Adrenal gland (tissue), 12 donors: ENCODE results near the gene PHETA1. TPM values are rescaled to one million over a fixed set of nuclear protein-coding genes. Genes with fewer than 3 reads are reported as not detected.
A peak's percentile ranks its signal among the peaks of the same experiment; 100 is the strongest.
"Not testable (repeated sequence)": the region's sequence is repeated elsewhere in the genome, so short reads cannot be mapped to it uniquely, and the experiment has no call there.

Experiments used
- DNase-seq, 7 donors: peaks; one replicate each; pipeline ENCODE4 v3.0.0-alpha.2; 2019 to 2020
- H3K27ac ChIP-seq, 5 donors: fragments of 200-600 bp; sonication (generic) in 4 of 5; 1 replicate in 3 of 5; 2 replicates in 2 of 5; pipeline versions ENCODE4 v1.5.1 to v1.8.0; 2016 to 2020; ENCODE audit warnings: mild to moderate bottlenecking in 1 of 5
- H3K27me3 ChIP-seq: fragments of 200-600 bp; 2 replicates; pipeline ENCODE4 v1.8.0; 2021
- H3K36me3 ChIP-seq, 2 donors: fragments of 200-600 bp; replicated peaks in 1 of 2; 1 replicate in 1 of 2; 2 replicates in 1 of 2; pipeline versions ENCODE4 v1.5.1 to v1.8.0; 2018 to 2022
- H3K4me1 ChIP-seq, 2 donors: fragments of 200-600 bp; replicated peaks in 1 of 2; 1 replicate in 1 of 2; 2 replicates in 1 of 2; pipeline versions ENCODE4 v1.5.1 to v1.8.0; 2018 to 2021
- H3K4me3 ChIP-seq, 4 donors: fragments of 200-600 bp; sonication (generic) in 3 of 4; one replicate each; pipeline ENCODE4 v1.5.1; 2016 to 2018
- H3K9me3 ChIP-seq, 3 donors: fragments of 200-600 bp; sonication (generic) in 1 of 3; replicated peaks in 1 of 3; 1 replicate in 2 of 3; 2 replicates in 1 of 3; pipeline versions ENCODE4 v1.5.1 to v1.8.0; 2016 to 2021
- POLR2A ChIP-seq, 2 donors: fragments of 450-650 bp; IDR thresholded peaks; one replicate each; pipeline ENCODE4 v1.6.1; 2017; ENCODE audit warnings: antibody characterized with exemption in 2 of 2, mild to moderate bottlenecking in 2 of 2, moderate library complexity in 1 of 2
- WGBS, 4 donors: extraction: QIAGEN DNeasy Blood & Tissue Kit in 2 of 4; methylation state at CpG; one replicate each; pipeline versions ENCODE4 v1.1.5 to v1.1.7; 2013 to 2017; 5-methylcytosine and 5-hydroxymethylcytosine counted together
- intact Hi-C, 2 donors: fragments of 100-400 bp; cut with DNase I; formaldehyde crosslinking; loops; one replicate each; pipeline versions ENCODE4 v1.14.1 to v1.15.0; 2022 to 2023
- polyA plus RNA-seq, 3 donors: library from polyadenylated mRNA; stranded (reverse); fragments of 200-250 nt in 2 of 3; fragments of 350-450 nt in 1 of 3; fragmentation: Illumina TruSeq in 1 of 3; extraction: RNeasy Lipid Tissue Mini Kit (QIAGEN cat#74804) in 1 of 3; gene quantifications; one replicate each; pipeline ENCODE4 v1.2.3, GENCODE V29; 2013 to 2014
- total RNA-seq, 9 donors: library from RNA; depleted of rRNA in 4 of 9; stranded (reverse); fragments of >200 nt in 4 of 9; fragments of 120-200 nt in 1 of 9; fragmentation: NEBNext Ultra II Directional in 1 of 9; extraction: Animal tissue kit (Norgen Biotek cat#: 25700) in 1 of 9; gene quantifications; one replicate each; pipeline versions ENCODE4 v1.1.0 to v1.2.4, GENCODE V29; 2013 to 2023
- TF ChIP-seq, protein P1 (sequence below), 6 experiments: fragments of 450-650 bp in 4 of 6; fragments of 200-600 bp in 2 of 6; sonication (generic) in 1 of 6; IDR thresholded peaks; 1 replicate in 5 of 6; 2 replicates in 1 of 6; pipeline versions ENCODE4 v1.5.1 to v1.8.0; 2016 to 2021; ENCODE audit warnings: antibody characterized with exemption in 6 of 6, mild to moderate bottlenecking in 2 of 6, moderate library complexity in 1 of 6
- donor health status: healthy with polysubstance abuse.
- donor health status: Bipolar disorder and iron deficiency.
- donor health status: DM: yes; HTN: yes; CAD: no.
- donor health status: DM: no; HTN: no; CAD: no.
- donor health status: DM: no; HTN: no; CAD: no.
- donor health status: DM: yes; HTN: yes; CAD: no.

PHETA1 gene
- total and polyA plus RNA-seq, 12 donors = 3.6 to 37.4 (median 20.1) TPM

DNA sequence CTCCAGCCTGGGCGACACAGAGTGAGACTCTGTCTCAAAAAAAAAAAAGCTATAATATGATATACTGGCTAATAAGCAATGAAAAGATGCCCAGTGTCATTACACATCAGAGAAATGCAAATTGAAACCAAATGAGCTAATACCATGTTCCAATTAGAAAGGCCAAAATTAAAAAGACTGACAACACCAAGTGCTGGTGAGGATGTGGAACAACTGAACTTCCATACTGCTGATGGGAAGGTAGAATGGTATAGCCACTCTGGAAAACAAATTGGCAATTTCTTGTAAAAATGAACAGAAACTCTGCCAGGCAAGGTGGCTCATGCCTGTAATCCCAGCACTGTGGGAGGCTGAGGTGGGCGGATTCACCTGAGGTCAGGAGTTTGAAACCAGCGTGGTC, 8.5 kb upstream of the PHETA1 start:
- intact Hi-C loops = no loop called here
- no peaks in the 10 kb centered on the region for H3K4me1 ChIP-seq

DNA sequence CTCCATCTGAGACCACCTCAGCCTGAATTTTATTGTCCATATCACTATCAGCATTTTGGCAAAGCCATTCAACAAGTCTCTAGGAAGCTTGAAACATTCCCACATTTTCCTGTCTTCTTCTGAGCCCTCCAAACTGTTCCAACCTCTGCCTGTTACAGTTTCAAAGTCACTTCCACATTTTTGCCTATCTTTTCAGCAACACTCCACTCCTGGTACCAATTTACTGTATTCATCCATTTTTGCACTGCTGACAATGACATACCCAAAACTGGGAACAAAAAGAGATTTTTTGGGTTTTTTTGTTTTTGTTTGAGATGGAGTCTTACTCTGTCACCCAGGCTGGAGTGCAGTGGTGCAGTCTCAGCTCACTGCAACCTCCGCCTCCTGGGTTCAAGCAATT, 4.3 kb upstream of the PHETA1 start:
- H3K9me3 ChIP-seq, H3K4me3 ChIP-seq, H3K27ac ChIP-seq, H3K4me1 ChIP-seq, H3K27me3 ChIP-seq, intact Hi-C loops, DNase-seq, H3K36me3 ChIP-seq: not testable (repeated sequence)
- 88 to 94% (median 91%) methylated on average over 1 of the region's 1 CpG for WGBS, 4 donors

More for the DNA sequence above, 8.5 kb upstream of the PHETA1 start:
- no peaks in the 10 kb centered on the region for H3K36me3 ChIP-seq
- 92 to 100% (median 98%) methylated on average over 3 of the region's 3 CpGs for WGBS, 4 donors
- TF ChIP-seq, protein P1, sequence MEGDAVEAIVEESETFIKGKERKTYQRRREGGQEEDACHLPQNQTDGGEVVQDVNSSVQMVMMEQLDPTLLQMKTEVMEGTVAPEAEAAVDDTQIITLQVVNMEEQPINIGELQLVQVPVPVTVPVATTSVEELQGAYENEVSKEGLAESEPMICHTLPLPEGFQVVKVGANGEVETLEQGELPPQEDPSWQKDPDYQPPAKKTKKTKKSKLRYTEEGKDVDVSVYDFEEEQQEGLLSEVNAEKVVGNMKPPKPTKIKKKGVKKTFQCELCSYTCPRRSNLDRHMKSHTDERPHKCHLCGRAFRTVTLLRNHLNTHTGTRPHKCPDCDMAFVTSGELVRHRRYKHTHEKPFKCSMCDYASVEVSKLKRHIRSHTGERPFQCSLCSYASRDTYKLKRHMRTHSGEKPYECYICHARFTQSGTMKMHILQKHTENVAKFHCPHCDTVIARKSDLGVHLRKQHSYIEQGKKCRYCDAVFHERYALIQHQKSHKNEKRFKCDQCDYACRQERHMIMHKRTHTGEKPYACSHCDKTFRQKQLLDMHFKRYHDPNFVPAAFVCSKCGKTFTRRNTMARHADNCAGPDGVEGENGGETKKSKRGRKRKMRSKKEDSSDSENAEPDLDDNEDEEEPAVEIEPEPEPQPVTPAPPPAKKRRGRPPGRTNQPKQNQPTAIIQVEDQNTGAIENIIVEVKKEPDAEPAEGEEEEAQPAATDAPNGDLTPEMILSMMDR (IDR thresholded peaks at IDR 0.05) = no peak
- no peak for TF ChIP-seq POLR2A (IDR thresholded peaks at IDR 0.05)
- no peak for DNase-seq
- no peaks in the 10 kb centered on the region for H3K27me3 ChIP-seq
- H3K9me3 ChIP-seq = no peaks in the 10 kb centered on the region
- no peak overlapping the region for H3K27ac ChIP-seq
- H3K4me3 ChIP-seq = no peak overlapping the region

DNA sequence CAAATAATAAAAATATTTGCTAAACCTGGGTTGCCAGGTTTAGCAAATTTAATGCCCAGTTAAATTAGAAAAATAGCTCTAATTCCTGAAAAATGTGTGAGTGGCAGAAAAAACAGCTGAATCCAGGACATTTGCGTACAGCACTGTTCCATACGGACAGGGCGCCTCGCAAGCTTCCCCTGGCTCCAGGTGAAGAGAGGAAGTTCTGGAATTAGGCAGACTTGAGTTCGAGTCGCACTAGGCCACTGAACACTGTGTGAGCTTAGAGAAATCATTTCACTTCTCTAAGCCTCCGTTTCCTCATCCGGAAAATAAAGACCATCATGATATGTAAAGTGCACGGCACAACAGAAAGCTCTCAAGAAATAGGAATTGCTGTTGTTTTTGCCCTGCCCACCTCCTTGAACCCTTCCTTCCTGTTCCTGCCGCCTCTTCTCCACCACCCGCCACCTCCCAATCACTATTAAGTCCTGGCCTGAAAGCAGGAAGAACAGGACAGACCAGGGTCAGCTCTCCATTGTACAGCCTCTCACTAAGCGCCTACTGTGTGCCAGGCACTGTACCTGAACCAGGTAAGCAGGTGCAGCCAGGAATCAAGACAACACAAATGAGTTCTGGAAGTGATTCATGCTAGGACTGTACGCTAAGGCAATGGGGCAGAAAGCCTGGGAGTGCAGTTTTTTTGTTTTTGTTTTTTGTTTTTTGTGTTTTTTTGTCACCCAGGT, 763 bp upstream of the PHETA1 start:
- WGBS, 4 donors = 44 to 59% (median 50%) methylated on average over 13 of the region's 13 CpGs
- no peaks in the 10 kb centered on the region for H3K9me3 ChIP-seq
- H3K27ac ChIP-seq = peak overlapping the region in 1 of 5 donors; percentile 3
- intact Hi-C loops = no loop called here
- H3K27me3 ChIP-seq = no peaks in the 10 kb centered on the region
- H3K36me3 ChIP-seq = no peaks in the 10 kb centered on the region
- DNase-seq = no peak
- H3K4me1 ChIP-seq = peaks cover 16 to 20% of the 10 kb centered on the region in 2 donors
- TF ChIP-seq, protein P1 (IDR thresholded peaks at IDR 0.05) = no peak
- TF ChIP-seq POLR2A (IDR thresholded peaks at IDR 0.05) = no peak
- H3K4me3 ChIP-seq = peak overlapping the region in 2 of 4 donors; percentile 73 to 85

DNA sequence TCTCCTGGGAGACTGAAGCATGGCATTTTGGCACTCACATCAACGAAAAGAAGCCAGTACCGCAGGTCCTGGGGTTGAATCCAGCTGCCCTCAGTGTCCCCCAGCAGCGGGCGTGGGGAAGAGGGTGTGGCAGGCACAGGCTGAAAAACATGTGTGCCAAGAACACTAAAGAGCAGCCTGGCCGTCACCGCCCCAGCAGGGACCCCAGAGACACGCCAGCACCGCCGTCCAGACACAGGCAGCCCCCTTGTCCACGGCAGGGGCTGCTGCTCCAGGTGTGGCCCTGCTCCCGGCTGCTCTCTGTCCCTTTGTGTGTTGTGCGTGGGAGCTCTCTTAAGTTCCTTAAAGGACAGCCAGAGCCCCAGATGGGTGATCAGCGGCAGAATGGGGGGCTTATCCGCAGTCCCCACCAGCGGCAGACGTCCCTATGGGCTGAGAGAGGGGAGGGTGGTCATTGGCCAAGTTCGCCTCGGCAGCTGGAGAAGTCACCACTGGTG, 556 bp downstream of the PHETA1 start:
- peak overlapping the region; percentile 73 to 100 (median 90) for H3K4me3 ChIP-seq
- intact Hi-C loops = no loop called here
- peaks cover 0 to under 1% of the 10 kb centered on the region in 2 donors for H3K36me3 ChIP-seq
- H3K4me1 ChIP-seq = peaks cover 16 to 20% of the 10 kb centered on the region in 2 donors
- WGBS, 4 donors = 0 to 4% (median 1%) methylated on average over 6 to 18 of the region's 18 CpGs
- peak overlapping the region; percentile 22 to 74 (median 51) for H3K27ac ChIP-seq
- no peaks in the 10 kb centered on the region for H3K9me3 ChIP-seq
- no peak for TF ChIP-seq POLR2A (IDR thresholded peaks at IDR 0.05)
- TF ChIP-seq, protein P1 (IDR thresholded peaks at IDR 0.05) = no peak
- no peaks in the 10 kb centered on the region for H3K27me3 ChIP-seq
- peak in 2 of 7 donors; percentile 24 to 34 for DNase-seq
